ENCODE measurements around the gene TTLL10.
"Not testable (repeated sequence)": the region's sequence is repeated elsewhere in the genome, so short reads cannot be mapped to it uniquely, and the experiment has no call there.

TTLL10 gene

DNA sequence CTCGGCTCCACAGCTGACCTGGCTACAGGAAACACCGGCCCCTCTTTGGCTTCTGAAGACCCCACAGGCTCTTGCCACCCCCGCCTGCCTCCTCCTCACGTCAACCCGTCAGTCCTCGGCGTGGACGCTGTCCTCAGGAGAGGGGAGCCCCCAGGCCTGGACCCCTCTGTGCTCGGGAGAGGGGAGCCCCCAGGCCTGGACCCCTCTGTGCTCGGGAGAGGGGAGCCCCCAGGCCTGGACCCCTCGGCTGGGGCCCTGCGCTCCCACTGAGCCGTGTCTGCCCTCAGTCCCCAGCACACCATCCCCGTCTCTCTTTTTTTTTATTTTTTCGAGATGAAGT, 31.8 kb upstream of the TTLL10 start:
- no peak for DNase-seq

DNA sequence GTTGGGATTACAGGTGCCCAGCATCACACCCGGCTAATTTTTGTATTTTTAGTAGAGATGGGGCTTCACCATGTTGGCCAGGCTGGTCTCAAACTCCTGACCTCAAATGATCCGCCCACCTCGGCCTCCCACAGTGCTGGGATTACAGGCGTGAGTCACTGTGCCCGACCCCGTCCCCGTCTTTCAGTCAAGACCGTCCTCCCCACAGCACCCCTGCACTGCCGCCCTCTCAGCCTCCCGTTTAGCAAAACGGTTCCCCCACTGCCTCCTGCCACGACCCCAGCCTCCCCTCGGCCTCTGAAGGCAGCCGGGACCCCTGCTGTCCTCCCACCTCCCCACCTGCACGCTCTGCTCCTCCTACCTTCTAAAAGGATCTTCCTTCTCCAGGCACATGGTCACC, 31.3 kb upstream of the TTLL10 start:
- not testable (repeated sequence) for DNase-seq

DNA sequence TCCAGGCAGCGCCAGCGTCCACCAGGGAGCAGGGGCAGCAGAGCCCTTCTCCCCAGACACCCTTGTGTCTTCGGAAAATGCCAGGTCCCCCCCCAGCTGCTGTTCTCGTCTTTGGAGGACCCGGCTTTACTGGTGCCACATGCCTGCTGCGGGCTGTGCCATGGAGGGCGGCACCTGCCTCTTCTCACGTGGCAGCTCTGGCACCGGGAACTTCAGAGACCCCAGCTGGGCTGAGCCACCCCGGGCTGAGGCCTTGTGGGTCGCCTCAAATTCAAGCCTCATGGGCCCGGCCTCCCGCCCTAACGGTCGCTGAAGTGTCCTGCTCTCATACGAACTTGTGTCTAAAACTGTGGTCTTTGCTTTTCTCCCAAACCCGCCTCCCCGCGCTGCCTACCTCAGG, 30.8 kb upstream of the TTLL10 start:
- DNase-seq: no peak

DNA sequence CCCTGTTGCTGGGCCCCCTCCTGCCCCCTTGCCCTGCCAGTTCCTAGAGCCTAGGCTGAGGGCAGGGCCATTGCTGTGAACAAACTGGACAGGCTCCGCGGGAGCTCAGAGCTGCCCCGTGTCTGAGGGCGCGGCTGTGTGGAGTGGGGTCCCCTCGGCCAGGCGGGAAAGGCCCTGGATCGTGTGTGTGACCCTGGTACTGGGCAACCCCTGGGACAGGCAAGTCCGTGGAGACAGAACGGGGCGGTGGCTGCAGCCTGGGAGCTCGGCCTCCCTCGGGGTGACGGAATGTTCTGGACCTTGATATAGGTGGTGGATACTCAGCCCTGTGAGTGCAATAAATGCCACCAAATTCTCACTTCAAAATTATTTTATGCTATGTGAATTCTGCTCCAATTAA, 30.0 kb upstream of the TTLL10 start:
- no peak for DNase-seq

DNA sequence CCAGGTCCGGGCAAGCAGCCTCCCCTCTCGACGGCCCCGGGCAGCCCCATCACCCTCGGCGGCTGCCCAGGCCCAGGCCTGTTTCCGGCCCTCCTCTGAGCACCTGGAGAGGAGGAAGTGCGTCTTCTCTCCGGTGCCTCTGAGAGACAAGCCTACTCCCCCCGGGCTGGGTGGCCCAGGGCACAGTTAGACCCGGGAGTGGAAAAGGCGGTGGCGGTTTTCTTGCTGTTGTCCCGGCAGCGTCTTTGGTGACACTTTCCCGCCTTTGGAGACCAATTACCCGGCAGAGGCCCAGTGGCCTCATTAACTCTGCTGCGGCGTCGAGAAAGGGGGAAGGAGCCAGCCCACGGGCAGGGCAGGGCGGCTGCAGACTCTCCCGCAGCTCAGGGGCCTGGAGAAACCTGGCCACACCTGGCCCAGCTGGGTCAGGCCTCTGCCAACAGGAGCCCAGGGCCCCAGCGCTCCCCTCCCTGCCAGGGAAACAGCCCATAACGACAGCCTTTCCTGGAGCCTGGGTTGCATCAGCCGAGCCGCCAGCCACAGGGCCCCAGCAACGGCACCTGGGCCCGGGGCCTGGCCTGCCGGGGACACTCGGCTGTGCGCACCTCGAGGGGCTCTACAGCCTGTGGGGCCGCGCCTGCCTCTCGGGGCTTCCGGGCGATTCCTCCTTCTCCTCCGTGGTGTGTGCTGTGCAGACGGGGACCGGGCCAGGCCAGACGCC, 29.4 kb upstream of the TTLL10 start:
- DNase-seq: peak; percentile 74

DNA sequence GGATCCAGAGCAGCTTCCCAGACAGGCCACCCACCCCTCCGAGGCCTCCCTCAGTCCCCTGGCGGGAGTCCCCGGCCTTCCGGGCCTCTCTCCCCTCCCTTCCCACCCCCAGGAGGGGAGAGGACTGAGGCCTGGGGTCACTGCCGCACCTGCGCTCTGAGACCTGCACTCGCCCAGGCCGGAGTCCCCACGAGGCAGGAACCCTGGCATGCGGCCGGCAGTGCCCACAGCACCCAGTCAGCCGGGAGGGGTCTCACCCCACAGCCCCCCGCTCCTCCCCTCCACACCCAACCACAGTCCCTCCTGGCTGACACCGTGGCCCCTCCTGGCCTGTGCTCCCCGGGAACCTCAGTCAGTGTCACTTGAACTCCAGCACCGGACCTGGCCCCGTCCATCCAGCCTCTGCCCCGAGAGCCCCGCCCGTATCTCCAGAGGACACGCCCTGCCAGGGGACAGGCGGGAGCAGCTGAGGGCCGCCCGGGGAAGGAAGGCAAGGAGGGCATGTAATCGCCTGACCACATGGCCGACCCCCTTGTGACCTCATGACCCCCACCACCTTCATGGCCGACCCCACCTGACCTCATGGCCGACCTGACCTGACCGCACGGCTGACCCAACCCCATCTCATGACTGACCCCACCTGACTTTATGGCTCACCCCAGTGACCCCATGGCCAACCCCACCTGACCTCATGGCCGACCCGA, 28.7 kb upstream of the TTLL10 start:
- no peak for DNase-seq

DNA sequence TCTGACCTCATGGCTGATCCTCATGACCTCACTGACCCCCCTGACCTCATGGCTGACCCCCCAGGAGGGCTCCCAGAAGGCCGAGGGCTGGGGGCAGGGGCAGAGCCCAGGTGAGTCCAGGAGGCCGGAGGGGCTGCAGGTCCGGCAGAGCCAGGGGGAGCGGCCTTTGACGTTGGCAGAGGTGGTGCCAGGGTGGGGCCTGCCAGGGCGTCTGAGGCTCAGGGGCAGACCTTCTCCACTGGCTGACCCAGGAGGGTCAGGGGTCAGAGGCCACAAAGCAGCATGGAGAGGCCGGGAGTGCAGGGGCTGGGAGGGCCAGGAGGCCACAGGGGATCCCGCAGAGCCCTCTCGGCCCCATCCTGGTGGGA, 28.1 kb upstream of the TTLL10 start:
- no peak for DNase-seq

DNA sequence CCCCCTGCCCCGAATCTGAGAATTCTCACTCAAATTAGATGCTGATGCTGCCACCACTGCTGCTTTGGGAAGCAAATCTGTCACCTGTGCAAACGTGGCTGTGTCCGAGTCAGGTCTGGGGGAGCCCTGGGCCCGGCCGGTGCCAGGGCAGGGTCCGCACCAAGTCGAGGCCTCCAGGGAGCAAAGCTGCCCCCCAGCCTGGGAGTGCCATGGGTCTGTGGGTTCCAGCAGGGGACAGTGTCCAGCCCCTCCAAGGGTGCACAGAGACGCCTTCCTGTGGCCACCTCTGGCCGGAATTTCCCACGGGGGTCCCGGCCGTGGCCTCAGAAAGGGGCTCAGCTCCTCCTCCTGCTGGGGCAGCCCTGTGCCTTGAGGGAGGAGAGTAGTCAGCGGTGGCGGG, 27.7 kb upstream of the TTLL10 start:
- DNase-seq: no peak

DNA sequence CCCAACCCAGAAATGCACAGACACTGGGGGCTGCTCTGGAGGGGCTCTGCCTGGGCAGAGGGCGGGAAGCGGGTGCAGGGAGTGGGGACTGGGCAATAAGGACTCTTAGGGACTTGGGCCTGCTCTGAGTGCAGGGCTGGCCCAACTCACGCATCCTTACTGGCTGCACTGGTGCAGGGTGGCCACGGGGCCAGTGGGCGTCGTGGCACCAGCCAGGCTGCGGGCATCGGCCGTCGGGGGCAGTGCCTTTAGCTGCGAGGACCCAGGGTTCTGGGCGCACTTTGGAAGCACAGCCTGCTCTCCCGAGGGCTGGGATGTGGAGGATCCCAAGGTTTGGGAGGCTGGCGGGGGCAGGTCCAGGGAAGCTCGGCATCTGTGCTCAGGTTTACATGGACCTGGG, 27.1 kb upstream of the TTLL10 start:
- DNase-seq: no peak

DNA sequence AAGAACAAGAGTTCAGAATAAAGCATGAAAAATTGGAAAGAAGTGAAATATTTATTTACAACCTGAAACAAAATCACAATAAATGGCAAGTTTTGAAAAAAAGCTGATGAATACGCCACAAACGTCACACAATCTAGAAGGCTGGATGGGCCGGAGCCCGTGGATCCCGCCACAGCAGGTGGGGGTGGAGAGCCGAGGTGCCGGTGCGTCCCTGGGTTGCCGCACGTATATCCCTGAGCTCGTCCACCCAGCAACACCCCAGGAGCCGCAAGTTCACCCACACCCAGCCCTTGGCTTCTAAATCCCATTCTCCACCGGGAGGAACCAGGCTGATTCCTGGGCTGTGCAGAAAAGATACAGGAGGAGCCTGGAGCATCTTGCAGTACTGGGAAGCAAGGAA, 25.6 kb upstream of the TTLL10 start:
- DNase-seq: no peak

DNA sequence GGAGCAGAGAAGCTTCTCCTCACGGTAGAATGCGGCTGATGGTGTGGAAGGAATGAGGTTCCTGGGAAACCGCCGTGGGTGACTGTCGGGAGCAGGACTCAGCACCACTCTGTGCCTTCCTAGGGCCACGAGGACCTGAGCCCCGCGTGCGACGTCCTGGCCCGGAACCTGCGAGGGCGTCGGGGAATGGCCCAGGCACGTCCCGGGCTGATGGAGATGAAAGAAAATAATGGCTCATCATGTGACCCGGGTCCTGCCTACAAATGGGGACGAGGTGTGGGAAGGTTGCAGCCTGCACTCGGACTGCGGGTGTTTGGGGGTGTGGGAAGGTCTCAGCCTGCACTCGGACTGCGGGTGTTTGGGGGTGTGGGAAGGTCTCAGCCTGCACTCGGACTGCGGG, 25.1 kb upstream of the TTLL10 start:
- no peak for DNase-seq

DNA sequence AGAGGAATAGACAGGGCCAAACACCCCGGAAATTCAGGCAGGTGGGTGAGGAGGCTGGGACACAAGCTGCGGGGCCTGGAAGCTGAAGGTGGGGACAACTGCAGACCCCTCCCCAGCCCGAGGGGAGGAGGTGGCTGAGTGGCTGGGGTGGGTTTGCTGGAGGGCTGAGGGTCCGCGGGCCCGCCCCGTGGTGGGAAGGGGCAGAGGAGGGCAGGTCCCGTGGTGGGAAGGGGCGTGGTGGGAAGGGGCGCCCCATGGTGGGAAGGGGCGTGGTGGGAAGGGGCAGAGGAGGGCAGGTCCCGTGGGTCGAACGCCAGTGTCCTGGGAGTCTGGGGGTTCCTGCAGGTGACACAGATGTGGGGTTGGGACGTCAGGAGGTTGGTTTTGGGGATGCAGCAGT, 24.3 kb upstream of the TTLL10 start:
- DNase-seq: no peak

DNA sequence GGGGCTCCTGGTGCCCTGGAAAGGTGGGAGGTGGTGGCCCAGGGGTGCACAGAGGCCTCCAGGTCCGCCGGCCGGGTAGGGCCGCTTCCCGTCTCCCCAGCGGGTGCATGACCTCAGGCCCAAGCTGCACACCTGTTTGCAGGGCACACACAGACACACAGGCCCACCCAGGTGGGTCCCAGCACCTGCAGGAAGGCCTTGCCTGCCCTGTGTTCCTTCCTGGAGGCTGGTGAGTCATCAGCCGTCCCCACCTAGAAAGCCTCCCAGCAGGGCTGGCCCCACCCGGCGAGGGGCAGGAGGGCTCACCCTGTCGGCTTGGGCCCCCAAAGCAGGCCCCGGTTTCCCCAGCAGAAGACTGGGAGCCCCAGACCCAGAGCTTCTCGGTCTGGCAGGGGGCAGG, 23.6 kb upstream of the TTLL10 start:
- DNase-seq: no peak

DNA sequence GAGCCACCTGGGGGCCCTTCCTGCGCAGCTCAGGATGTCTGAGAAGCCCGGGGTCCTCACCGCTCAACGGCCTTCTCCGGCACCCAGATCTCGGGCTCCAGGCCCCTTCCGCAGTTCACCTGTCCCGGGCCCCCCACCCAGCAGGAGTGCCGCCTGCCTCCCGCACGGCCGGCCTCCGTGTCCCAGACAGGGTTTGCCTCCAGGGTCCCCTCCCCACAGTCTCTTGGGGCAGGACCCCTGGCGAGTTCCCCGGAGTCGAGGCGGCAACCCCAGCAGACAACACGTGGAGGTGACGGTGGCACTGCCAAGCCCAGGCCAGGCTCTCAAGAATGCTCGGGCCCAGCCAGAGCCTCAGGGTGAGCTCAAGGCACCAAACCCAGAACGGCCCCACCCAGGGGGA, 22.4 kb upstream of the TTLL10 start:
- no peak for DNase-seq

DNA sequence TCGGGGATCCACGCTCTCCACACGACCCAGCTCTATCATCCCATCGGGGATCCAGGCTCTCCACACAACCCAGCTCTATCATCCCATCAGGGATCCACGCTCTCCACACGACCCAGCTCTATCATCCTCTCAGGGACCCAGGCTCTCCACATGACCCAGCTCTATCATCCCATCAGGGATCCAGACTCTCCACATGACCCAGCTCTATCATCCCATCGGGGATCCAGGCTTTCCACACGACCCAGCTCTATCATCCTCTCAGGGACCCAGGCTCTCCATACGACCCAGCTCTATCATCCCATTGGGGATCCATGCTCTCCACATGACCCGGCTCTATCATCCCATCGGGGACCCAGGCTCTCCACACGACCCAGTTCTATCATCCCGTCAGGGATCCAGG, 21.2 kb upstream of the TTLL10 start:
- DNase-seq: not testable (repeated sequence)

DNA sequence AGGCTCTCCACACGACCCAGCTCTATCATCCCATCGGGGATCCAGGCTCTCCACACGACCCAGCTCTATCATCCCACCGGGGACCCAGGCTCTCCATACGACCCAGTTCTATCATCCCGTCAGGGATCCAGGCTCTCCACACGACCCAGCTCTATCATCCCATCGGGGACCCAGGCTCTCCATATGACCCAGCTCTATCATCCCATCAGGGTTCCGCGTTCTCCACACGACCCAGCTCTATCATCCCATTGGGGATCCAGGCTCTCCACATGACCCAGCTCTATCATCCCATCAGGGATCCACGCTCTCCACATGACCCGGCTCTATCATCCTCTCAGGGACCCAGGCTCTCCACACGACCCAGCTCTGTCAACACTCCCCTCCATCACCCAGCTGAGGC, 20.5 kb upstream of the TTLL10 start:
- DNase-seq: not testable (repeated sequence)

DNA sequence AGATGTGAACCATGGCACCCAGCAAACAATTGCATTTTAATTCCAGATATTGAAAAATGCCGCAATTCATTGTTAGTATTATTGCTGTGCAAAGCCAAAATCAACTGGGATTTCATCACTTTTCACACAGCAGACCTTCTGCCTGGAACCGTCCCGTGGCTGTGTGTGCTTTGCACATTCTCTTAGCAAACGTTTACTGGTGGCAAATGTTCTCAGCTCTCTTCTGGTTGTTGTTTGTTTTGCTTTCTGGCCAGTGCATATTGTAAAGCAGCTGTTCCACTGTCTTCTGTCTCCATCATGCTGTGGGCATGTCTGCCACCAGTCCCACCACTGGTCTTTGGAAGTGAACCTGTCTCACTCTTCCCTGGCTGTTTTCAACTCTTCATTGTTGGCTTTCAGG, 19.8 kb upstream of the TTLL10 start:
- no peak for DNase-seq

DNA sequence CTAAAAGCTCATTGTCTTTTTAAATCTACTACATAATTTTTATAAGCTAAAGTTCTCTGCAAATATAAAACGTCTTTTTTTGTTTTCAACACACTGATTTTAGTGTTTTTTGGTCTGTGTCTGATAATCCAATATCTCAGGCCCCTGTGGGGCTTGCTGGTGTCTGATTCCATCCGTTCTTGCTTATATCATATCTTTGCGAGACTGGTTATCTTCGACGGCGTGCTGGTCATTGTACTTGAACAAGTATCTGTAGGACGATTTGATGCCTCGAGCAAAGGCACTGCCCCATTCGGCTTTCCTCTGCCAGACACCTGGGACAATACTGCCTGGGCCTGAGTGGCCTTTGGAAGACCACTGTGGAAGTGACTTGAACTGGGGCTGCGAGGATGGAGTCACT, 18.4 kb upstream of the TTLL10 start:
- no peak for DNase-seq

DNA sequence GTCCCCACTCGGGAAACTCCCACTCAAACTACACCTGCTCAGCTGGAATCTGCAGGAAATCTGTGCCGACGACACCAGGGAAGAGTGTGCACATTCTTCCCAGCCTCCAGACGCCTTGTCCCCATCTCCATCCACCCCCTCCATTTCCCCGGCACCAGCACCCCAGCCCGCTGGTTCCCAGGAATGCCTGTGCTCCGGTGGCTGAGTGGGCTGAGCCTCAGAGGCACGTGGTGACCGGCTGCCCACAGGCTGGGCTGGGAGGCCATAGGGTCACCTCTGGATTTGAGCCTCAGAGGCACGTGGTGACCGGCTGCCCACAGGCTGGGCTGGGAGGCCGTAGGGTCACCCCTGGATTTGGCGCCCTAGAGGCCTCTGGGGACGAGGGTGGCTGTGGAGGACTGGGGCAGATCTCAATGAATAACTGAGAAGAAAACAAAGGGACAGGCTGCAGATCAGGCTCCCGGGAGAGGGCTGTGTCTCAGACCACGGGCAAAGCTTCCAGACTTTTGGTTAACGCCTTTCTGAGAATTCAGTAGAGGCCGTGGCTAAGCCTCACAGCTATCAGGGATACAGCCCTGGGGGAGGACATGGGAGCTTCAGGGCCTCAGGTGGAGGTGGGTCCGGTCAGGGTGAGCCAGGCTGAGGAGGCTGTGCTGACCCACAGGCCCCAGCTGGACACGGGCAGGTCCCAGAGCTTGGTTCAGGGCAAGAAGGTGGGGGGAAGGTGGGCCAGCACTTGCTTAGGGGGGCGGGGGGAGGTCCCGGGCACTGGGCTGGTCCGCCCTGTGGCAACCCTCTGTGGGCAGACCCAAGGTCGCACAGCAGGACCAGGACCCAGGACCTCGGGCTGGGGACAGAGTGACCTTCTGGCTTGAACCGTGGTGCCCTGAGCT, 17.3 kb upstream of the TTLL10 start:
- no peak for DNase-seq

DNA sequence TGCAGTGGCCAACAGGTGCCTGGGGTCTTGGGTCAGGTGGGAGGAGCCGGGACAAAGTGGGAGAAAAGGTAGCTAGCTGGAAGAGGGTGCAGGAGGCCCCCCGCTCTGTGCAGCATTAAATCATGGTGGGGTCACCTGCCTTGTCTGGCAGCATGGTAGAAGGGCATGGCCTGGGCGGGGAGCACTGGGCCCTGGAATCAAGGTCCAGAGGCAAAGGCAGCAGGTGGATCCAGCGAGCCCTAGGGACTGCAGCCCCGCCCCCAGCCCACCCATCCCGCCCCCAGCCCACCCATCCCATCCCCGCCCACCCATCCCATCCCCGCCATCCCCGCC, 16.7 kb upstream of the TTLL10 start:
- DNase-seq: no peak

DNA sequence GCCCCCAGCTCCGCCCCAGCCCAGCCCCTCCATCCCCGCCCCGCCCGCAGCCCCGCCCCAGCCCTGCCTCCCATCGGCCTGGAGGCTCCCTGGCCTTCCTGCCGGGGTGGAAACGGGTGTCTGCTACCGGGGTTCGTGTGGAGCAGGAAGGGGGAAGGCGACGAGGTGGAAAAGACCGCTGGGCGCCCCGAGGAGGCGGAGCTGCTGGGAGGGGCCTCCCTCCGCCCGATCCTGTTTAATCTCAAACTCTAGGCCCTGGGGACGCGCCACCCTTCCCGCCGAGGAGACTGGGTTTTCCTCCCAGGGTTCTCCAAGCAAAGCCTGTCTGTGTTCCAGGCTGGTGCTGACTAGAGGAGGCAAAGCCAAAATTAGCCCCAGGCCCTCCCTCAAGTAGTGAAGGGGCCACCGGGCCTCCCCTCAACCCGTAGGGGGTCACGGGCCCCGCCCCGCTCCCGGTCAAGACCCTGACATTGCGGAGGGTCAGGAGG, 16.2 kb upstream of the TTLL10 start:
- peak; percentile 31 for DNase-seq

DNA sequence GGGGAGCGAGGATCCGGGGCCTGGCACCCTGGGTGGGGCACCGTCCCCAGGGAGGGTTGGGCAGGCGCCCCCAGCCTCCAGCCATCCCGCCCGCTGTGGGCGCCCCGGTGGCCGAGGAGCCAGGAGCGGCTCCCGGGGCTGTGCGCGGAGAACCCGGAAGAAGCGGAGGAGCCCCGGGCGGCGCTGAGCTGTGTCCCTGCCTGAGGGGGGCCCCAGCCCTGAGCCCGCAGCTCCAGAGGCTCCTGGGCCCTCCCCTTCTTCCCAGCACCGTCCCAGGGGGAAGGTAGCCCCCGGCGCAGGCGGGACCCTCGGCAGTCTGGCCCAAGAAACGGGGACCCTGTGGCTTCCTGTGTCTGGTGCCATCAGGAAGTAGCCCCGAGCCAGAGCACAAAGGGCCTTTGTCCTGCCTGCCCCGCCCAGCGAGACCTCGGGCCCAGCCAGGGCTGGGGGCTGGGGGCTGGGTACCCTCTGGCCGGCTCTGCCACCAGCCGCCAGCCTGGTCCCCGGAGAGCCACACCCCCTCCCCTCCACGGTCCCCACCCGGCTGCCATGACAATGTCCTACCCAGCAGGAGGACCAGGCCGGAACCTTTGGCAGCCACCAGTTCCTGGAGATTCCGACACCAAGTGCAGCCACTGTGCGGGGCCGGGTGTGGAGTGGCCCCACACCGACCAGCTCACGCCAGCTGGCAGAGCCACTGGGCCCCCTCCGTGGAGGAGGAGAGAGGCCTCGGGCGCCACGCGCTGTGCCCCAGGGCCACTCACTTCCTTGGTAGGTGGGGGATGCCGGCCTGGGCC, 15.6 kb upstream of the TTLL10 start:
- peak; percentile 38 for DNase-seq

DNA sequence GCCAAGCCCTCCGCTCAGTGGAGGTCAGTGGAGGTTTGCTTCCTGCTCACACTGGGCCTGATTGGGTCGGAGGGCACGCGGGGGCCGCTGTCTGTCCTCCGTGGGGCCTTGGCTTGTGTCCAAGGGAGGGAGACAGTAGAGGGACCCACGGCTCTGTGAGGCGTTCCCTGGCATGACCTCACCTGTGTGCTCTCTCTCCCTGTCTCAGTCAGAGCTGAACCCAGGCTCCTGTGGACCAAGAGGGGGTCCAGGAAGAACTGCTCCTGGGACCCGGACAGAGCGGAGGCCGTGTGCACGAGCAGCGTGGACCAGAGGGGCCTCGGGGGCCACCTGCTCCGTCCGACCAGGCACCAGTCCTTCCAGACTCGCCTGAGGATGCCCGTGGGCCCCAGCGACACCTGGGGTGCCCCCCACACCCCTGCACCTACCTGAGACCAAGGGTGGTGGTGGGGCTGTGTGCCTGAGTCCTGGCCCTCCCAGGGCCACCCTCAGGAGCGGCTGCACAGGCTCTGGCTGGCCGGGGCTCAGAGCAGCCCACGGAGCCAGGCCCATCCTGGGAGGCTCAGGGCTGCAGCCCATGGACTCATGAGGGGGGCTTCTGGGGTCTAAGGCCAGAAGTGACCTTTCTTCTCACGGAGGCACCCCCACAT, 13.3 kb upstream of the TTLL10 start:
- DNase-seq: no peak
